Measurements from ENCODE around the gene DOK7. TPM values are rescaled to one million over a fixed set of nuclear protein-coding genes. Genes with fewer than 3 reads are reported as not detected.

The DOK7 gene
- 0.17 TPM in 1 of 2 replicates, not detected in the other for total RNA-seq

GRCh38 chr4:3462790-3463415 is at the start of gene DOK7:
DOK7 (plus strand) TSS chr4:3463306; CDS start chr4:3463376, 70 bp downstream.

GRCh38 chr4:3441501-3442459 is 21.3 kb upstream of the DOK7 start, which contains the start of gene HGFAC:
HGFAC (plus strand) TSS chr4:3441968; CDS start chr4:3442002, 34 bp downstream.

DNA sequence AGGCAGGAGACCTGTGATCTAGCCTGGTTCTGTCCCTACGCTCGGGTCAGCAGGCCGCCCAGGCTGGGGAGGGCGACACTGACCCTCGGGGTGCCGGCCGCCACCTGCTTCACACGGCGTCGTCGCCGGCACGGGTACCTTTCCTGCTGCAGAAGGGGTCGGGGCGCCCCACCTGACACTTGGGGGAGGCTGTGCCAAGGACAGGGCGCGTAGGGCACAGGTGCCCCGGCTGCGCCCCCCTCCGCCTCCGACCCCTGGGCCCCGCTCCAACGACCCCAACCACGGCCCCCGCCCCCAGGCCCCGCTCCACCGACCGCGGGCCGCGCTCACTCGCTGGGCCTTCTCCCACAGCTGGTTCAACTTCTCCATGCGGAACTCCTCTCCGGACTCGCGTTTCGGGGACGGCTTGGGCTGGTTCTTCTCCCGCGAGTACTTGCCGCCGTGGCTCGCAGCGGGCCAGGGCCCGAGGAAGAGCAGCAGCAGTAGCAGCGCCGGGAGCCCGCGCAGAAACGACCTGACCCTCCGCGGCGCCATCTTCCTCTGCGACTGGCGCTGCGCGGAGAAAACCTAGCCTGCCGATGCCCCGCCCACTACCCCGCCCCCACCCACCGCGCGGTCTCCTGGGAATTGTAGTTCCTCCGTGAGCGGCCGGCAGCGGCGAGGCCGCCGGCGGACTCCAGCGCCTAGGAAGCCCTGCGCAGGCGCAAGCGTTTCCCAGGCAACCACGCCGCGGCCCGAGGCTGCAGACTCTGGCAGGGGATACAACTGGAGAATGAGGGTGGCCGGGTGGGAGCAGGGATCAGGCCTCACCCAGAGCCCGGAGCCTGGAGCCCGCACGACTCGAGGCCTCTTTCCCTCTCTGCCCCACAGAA is 69.0 kb downstream of the DOK7 start, which contains the start of gene LRPAP1:
Gene LRPAP1 (minus strand): TSS at position 544 of the 872 bp plus-strand sequence. CDS start 10 bp downstream, at position 534.

Other genes with a start within 250 kb of the DOK7 start
- gene MSANTD1, start 214.1 kb upstream of the DOK7 start, total RNA-seq = 0.44 and 0.83 TPM in 2 replicates
- 22.3 and 23.3 TPM in 2 replicates for gene RGS12, start 170.3 kb upstream of the DOK7 start, total RNA-seq
- gene HGFAC, start 21.3 kb upstream of the DOK7 start, total RNA-seq = 0.66 TPM in 1 of 2 replicates, not detected in the other
- gene LRPAP1, start 69.1 kb downstream of the DOK7 start, total RNA-seq = 105 and 152 TPM in 2 replicates

Data from smooth muscle cell of trachea (primary cell).